ENCODE measurements around the gene FAM168A.

FAM168A gene

DNA sequence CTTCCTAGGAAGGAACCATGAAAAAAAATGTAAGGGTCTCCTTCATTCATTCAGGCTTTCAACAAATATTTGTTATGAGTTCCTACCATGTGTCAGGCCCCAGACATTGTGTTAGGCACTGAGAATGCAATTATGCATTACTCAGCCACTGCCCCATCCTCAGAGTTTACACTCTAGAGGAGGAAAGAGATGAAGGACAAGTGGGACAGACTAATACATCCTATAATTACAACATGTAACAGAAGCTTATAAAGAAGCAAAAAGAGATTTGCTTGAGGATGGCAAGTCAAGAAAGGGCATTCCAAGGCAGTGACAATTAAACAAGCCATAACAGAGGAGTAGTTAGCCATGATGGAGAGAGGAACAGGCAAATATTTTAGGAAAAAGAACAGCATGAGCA, 78.6 kb downstream of the FAM168A start:
- H3K4me3 ChIP-seq (ENCODE audit: low read length): no peak overlapping the region
- H3K27me3 ChIP-seq (ENCODE audit: insufficient read depth, low read length): no peaks in the 10 kb centered on the region
- peaks cover 8% of the 10 kb centered on the region for H3K9me3 ChIP-seq (ENCODE audit: low read length)
- H3K4me1 ChIP-seq (ENCODE audit: insufficient read depth, low read length): peaks cover 12% of the 10 kb centered on the region
- H3K36me3 ChIP-seq (ENCODE audit: insufficient read depth, low read length): no peaks in the 10 kb centered on the region
- no peak overlapping the region for H2AFZ ChIP-seq (ENCODE audit: low read depth, low read length)

DNA sequence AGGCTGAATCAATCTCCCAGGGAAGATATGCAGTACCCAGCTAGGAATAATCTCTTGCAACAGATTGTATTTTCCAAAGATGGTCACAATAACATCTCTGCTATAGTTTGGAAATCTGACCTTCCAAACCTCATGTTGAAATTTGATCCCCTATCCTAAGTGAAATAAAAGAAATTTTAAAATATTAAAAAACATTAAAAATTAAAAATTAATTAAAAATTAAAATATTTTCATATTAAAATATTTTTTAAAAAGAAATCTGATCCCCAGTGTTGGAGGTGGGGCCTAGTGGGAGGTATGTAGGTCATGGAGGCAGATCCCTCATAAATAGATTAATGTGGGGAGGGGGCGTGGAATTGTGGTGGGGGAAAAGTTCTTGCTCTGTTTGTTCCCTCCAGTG, 79.7 kb downstream of the FAM168A start:
- Histone ChIP-seq H2AFZ (ENCODE audit: low read depth, low read length) (no peak overlapping the region), H3K27me3 (ENCODE audit: insufficient read depth, low read length) (no peaks in the 10 kb centered on the region), H3K4me1 (ENCODE audit: insufficient read depth, low read length) (peaks cover 12% of the 10 kb centered on the region), H3K4me3 (ENCODE audit: low read length) (no peak overlapping the region), H3K36me3 (ENCODE audit: insufficient read depth, low read length) (no peaks in the 10 kb centered on the region), H3K9me3 (ENCODE audit: low read length) (peaks cover 4% of the 10 kb centered on the region)

DNA sequence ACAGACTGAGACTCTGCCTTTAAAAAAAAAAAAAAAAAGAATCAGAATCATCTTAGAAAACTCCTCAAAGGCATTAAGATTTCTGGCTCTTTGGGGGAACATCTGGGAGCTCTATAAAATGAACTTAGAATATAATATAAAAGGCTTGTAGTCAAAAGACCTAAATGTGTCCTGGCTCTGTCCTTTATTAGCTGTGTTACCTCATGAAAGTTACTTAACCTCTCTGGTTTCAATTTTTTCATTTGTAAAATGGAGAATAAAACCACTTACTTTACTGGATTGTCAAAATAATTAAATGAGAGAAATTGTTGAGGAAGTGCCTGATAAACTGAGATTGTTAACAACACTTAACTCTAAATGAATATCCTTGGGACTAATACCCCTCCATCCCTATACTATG, 81.8 kb downstream of the FAM168A start:
- Histone ChIP-seq H3K27me3 (ENCODE audit: insufficient read depth, low read length) (no peaks in the 10 kb centered on the region), H3K36me3 (ENCODE audit: insufficient read depth, low read length) (no peaks in the 10 kb centered on the region), H3K4me1 (ENCODE audit: insufficient read depth, low read length) (peaks cover 4% of the 10 kb centered on the region), H3K4me3 (ENCODE audit: low read length) (no peak overlapping the region), H2AFZ (ENCODE audit: low read depth, low read length) (no peak overlapping the region), H3K9me3 (ENCODE audit: low read length) (no peaks in the 10 kb centered on the region)

DNA sequence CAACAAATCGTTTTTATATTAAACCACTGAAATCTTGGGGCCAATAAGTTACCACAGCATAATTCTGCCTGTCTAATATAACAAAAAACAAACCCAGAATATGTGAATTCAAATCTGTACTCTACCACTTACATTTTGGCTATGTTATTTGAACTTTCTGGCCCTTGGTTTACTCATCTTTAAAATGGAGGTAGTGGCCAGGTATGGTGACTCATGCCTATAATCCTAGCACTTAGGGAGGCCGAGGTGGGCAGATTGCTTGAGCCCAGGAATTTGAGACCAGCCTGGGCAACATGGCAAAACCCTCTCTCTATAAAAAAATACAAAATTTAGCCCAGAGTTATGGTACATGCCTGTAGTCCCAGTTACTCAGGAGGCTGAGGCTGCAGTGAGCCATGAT, 84.2 kb downstream of the FAM168A start:
- Histone ChIP-seq H3K4me1 (ENCODE audit: insufficient read depth, low read length) (no peaks in the 10 kb centered on the region), H2AFZ (ENCODE audit: low read depth, low read length) (no peak overlapping the region), H3K4me3 (ENCODE audit: low read length) (no peak overlapping the region), H3K27me3 (ENCODE audit: insufficient read depth, low read length) (no peaks in the 10 kb centered on the region), H3K9me3 (ENCODE audit: low read length) (peaks cover 2% of the 10 kb centered on the region), H3K36me3 (ENCODE audit: insufficient read depth, low read length) (no peaks in the 10 kb centered on the region)

DNA sequence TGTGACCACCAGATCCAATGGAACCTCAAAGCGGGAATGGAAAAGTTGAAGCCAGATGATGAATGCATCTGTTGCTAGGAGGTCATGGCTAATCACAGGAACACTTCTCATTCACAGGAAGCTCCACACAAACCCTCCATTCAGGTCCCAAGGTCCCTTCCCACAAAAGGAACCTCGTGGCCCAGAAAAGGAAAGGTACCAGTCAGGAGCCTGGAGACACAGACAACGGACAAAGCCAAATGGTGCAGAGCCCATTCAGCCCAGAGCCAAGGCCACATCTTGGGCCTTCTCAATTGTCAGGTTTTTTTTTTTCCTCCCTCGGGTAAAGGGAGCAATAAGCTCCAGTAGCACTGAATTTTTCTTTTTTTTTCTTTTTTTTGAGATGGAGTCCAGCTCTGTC, 87.0 kb downstream of the FAM168A start:
- no peak overlapping the region for H2AFZ ChIP-seq (ENCODE audit: low read depth, low read length)
- no peaks in the 10 kb centered on the region for H3K27me3 ChIP-seq (ENCODE audit: insufficient read depth, low read length)

DNA sequence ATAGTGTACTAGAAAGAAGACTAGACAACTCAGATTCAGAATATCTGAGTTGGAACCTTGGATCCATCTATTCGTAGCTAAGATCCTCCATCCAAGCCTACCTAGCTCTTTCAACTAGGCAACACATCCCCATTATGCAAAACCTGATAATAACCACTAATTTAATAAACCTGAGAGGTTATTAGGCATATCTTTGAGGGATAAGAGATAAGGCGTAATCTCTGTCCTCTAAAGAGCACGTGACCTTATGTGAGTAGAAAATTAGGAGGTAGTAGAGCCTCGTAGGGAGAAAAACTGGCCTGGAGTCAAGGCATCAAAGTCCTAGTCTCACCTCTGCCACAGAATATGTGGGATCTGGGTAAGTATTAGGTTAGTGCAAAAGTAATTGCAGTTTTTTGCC, 87.8 kb downstream of the FAM168A start:
- Histone ChIP-seq H3K4me1 (ENCODE audit: insufficient read depth, low read length) (no peaks in the 10 kb centered on the region), H2AFZ (ENCODE audit: low read depth, low read length) (no peak overlapping the region), H3K36me3 (ENCODE audit: insufficient read depth, low read length) (no peaks in the 10 kb centered on the region), H3K4me3 (ENCODE audit: low read length) (no peak overlapping the region), H3K9me3 (ENCODE audit: low read length) (peaks cover 2% of the 10 kb centered on the region), H3K27me3 (ENCODE audit: insufficient read depth, low read length) (no peaks in the 10 kb centered on the region)

More for the DNA sequence above, 87.0 kb downstream of the FAM168A start:
- no peaks in the 10 kb centered on the region for H3K4me1 ChIP-seq (ENCODE audit: insufficient read depth, low read length)
- H3K4me3 ChIP-seq (ENCODE audit: low read length): no peak overlapping the region
- H3K9me3 ChIP-seq (ENCODE audit: low read length): peaks cover 2% of the 10 kb centered on the region
- no peaks in the 10 kb centered on the region for H3K36me3 ChIP-seq (ENCODE audit: insufficient read depth, low read length)

DNA sequence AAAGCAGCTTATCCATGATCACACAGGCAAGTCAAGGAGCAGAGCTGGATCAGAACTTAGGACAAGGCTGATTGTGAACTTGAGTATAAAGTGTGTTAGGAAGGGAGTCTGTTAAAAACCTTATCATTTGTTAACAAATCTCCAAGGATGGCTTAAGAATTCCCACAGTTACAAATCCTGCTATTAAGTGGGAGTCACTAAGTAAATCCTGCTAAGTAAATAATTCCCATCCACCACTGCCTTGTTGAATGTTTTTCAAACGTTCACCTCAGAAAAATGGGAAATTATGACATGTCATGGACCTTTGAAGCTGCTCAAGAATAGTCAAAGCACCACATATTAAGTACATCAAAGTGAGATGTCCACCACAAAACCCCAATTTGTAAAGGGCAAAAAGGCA, 88.7 kb downstream of the FAM168A start:
- Histone ChIP-seq H3K4me3 (ENCODE audit: low read length) (no peak overlapping the region), H3K36me3 (ENCODE audit: insufficient read depth, low read length) (no peaks in the 10 kb centered on the region), H2AFZ (ENCODE audit: low read depth, low read length) (no peak overlapping the region), H3K9me3 (ENCODE audit: low read length) (peaks cover 4% of the 10 kb centered on the region), H3K27me3 (ENCODE audit: insufficient read depth, low read length) (no peaks in the 10 kb centered on the region), H3K4me1 (ENCODE audit: insufficient read depth, low read length) (no peaks in the 10 kb centered on the region)

DNA sequence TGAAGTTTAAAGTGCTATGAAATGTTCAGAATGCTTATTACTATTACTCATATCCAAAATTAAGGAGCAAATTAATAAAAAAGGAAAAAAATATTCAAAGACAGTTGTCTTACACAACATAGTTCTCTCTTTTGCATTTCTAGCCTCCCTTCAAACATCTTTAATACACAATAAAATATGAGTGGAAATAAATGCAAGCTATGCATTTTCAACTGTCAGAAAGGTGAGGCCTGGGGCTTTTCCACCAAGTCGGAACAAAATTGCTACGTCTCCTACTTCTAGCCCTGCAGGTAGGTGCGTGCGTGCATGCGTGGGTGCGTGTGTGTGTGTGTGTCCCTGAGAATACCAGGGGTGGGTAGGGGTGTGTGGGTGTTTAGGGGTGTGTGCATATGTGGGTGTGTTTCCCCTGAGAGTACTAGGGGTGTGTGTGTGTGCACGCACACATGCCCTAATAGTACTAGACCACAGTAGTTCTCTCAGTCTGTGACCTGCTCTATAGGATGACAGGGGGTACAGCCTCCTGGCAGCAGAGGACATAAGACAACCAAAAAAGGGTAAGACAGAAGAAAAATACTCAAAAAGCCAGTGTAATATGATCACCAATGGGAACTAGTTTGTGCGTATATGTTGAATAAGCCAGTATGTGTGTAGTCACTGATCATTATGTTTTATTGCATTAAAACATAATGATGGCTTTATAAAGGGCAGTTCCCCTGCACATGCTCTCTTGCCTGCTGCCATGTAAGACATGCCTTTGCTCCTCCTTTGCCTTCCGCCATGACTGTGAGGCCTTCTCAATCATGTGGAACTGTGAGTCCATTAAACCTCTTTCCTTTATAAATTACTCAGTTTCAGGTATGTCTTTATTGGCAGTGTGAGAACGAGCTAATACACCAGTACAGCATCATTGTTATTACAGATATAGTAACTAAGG, 89.4 kb downstream of the FAM168A start:
- no peak overlapping the region for H2AFZ ChIP-seq (ENCODE audit: low read depth, low read length)
- peaks cover 4% of the 10 kb centered on the region for H3K9me3 ChIP-seq (ENCODE audit: low read length)
- no peaks in the 10 kb centered on the region for H3K36me3 ChIP-seq (ENCODE audit: insufficient read depth, low read length)
- H3K27me3 ChIP-seq (ENCODE audit: insufficient read depth, low read length): no peaks in the 10 kb centered on the region
- H3K4me1 ChIP-seq (ENCODE audit: insufficient read depth, low read length): no peaks in the 10 kb centered on the region
- no peak overlapping the region for H3K4me3 ChIP-seq (ENCODE audit: low read length)

DNA sequence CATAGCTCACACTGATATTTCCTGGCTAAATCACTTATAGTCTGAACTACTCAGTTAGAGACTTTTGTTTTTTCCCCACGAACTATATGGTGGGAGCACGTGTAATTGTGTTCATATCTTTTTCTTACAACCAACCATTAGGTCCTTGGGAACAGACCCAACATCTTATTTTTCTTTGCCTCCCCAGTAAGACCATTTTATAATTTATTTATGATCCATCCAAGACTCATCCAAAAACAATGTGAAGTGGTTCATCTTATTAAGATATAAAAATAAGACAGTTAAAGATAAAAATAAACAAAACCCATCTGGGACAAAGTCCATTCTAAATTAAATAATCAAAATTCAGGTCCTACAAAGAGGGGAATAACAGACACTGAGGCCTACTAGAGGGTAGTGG, 90.8 kb downstream of the FAM168A start:
- no peaks in the 10 kb centered on the region for H3K27me3 ChIP-seq (ENCODE audit: insufficient read depth, low read length)
- no peak overlapping the region for H3K4me3 ChIP-seq (ENCODE audit: low read length)
- H3K4me1 ChIP-seq (ENCODE audit: insufficient read depth, low read length): no peaks in the 10 kb centered on the region
- H2AFZ ChIP-seq (ENCODE audit: low read depth, low read length): no peak overlapping the region
- H3K36me3 ChIP-seq (ENCODE audit: insufficient read depth, low read length): no peaks in the 10 kb centered on the region
- H3K9me3 ChIP-seq (ENCODE audit: low read length): peaks cover 4% of the 10 kb centered on the region

DNA sequence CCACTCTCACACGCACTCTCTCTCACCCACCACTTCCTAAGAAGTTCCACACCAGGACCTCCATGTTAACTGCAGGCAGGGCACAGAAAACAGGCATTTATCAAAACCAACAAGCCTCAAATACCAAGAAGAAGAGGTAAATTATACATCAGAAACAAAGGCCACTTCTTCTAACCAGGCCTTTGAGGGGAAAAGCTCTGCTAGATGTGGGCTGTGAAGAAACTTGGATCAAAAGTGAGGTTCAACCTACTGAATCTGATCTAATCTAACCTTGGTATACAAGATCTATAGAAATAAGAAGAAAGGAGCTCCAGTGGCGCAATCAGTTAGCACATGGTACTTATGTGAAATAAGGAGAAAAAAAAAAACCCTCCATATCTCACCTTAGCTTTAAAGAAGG, 91.9 kb downstream of the FAM168A start:
- H2AFZ ChIP-seq (ENCODE audit: low read depth, low read length): no peak overlapping the region
- H3K4me1 ChIP-seq (ENCODE audit: insufficient read depth, low read length): no peaks in the 10 kb centered on the region
- no peak overlapping the region for H3K4me3 ChIP-seq (ENCODE audit: low read length)
- peaks cover 4% of the 10 kb centered on the region for H3K9me3 ChIP-seq (ENCODE audit: low read length)
- no peaks in the 10 kb centered on the region for H3K27me3 ChIP-seq (ENCODE audit: insufficient read depth, low read length)
- no peaks in the 10 kb centered on the region for H3K36me3 ChIP-seq (ENCODE audit: insufficient read depth, low read length)

DNA sequence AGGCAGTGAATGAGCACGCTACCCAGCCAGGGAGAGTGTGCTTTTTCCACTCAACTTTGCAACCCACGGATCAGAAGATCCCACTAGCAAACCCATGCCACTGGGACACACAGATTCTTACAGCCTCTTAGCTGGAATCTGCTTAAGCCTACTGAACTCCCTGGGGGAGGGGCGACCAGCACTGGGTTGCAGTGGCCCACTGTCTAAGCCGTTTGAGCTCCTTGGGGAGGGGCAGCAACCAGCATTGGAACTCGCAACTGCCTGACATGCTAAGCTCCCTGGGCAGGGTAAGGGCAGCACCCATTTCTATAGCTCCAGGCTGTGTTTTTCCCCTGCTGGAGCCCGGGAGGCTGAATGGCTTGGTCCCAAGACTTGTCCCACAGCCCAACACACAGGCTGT, 99.6 kb downstream of the FAM168A start:
- H3K9me3 ChIP-seq (ENCODE audit: low read length): peaks cover 6% of the 10 kb centered on the region
- H3K36me3 ChIP-seq (ENCODE audit: insufficient read depth, low read length): no peaks in the 10 kb centered on the region
- no peaks in the 10 kb centered on the region for H3K27me3 ChIP-seq (ENCODE audit: insufficient read depth, low read length)
- peaks cover 9% of the 10 kb centered on the region for H3K4me1 ChIP-seq (ENCODE audit: insufficient read depth, low read length)
- H3K4me3 ChIP-seq (ENCODE audit: low read length): no peak overlapping the region
- no peak overlapping the region for H2AFZ ChIP-seq (ENCODE audit: low read depth, low read length)

DNA sequence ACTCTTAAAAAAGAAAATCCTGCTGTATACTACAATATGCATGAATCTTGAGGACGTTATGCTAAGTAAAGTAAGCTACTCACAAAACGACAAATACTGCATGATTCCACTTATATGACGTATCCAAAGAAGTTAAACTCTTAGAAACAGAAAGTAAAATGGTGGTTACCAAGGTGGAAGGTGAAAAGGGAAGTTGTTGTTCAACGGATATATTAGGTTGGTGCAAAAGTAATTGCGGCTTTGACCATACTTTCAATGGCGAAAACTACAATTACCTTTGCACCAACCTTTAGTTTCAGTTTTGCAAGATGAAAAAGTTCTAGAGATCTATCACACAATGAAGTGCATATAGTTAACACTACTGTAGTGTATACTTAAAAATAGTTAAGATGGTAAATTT, 101.8 kb downstream of the FAM168A start:
- Histone ChIP-seq H3K4me1 (ENCODE audit: insufficient read depth, low read length) (peaks cover 9% of the 10 kb centered on the region), H3K27me3 (ENCODE audit: insufficient read depth, low read length) (no peaks in the 10 kb centered on the region), H3K9me3 (ENCODE audit: low read length) (peaks cover 7% of the 10 kb centered on the region), H2AFZ (ENCODE audit: low read depth, low read length) (no peak overlapping the region), H3K4me3 (ENCODE audit: low read length) (no peak overlapping the region), H3K36me3 (ENCODE audit: insufficient read depth, low read length) (no peaks in the 10 kb centered on the region)

DNA sequence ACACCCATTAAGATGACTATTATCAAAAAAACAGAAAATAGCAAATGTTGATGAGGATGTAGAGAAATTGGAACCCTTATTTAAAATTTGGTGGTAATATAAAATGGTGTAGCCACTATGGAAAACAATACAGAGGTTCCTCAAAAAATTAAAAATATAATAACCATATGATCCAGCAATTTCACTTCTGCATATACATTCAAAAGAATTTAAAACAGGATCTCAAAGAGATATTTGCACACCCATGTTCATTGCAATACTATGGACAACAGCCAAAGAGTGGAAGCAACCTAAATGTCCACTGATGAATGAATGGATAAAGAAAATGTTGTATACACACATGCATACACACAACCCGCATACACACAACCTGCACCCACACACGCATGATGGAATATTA, 102.2 kb downstream of the FAM168A start:
- Histone ChIP-seq H3K9me3 (ENCODE audit: low read length) (peaks cover 7% of the 10 kb centered on the region), H2AFZ (ENCODE audit: low read depth, low read length) (no peak overlapping the region), H3K4me1 (ENCODE audit: insufficient read depth, low read length) (peaks cover 9% of the 10 kb centered on the region), H3K4me3 (ENCODE audit: low read length) (no peak overlapping the region), H3K36me3 (ENCODE audit: insufficient read depth, low read length) (no peaks in the 10 kb centered on the region), H3K27me3 (ENCODE audit: insufficient read depth, low read length) (no peaks in the 10 kb centered on the region)
